ENCODE results near the gene PLSCR3.

PLSCR3 gene

DNA sequence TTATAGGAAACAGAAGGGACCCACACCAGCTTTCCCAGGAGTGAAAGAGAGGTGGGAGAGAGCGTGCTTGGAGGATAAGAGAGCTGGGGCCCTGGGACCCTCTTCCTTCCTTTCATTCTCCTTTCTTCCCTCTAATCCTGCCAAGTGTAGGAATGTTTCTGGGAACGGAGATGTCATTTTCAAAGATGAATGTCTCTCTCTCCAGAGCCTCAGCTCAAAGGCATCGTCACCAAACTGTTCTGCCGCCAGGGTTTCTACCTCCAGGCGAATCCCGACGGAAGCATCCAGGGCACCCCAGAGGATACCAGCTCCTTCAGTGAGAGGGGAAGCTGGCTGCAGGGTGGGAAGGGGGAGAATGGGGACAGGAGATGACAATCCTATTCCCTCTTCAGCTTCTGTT, 46.9 kb upstream of the PLSCR3 start:
- Histone ChIP-seq H3K79me2 (ENCODE audit: insufficient read depth, low read length) (peaks cover 37% of the 10 kb centered on the region; the same call in 1 of the 2 replicates), H2AFZ (ENCODE audit: low read length) (no peak overlapping the region), H3K27me3 (ENCODE audit: insufficient read depth, low read length, poor library complexity, severe bottlenecking) (no peaks in the 10 kb centered on the region), H3K4me3 (ENCODE audit: low read length, poor library complexity, severe bottlenecking) (peak overlapping the region; percentile 94), H3K4me1 (ENCODE audit: insufficient read depth, low read length, poor library complexity, severe bottlenecking) (peaks cover 32% of the 10 kb centered on the region), H3K9ac (ENCODE audit: low read depth, low read length, poor library complexity, severe bottlenecking) (peak overlapping the region; percentile 90), H3F3A (ENCODE audit: low read depth) (no peaks in the 10 kb centered on the region; the same call in 1 of the 2 replicates), H3K9me3 (ENCODE audit: insufficient read depth, low read depth, low read length) (no peaks in the 10 kb centered on the region), H3K4me2 (ENCODE audit: low read depth, low read length, poor library complexity, severe bottlenecking) (peak overlapping the region; percentile 85), H3K36me3 (ENCODE audit: insufficient read depth, low read length) (no peaks in the 10 kb centered on the region), H3K9me2 (replicated peaks; ENCODE audit: low read depth, low read length) (no peaks in the 10 kb centered on the region), H4K20me1 (ENCODE audit: insufficient read depth, low read length, poor library complexity, severe bottlenecking) (peaks cover 9% of the 10 kb centered on the region)
- TF ChIP-seq CTCF (conservative IDR thresholded peaks at IDR 0.05; ENCODE audit: low read length) = no peak
- no peak for TF ChIP-seq EZH2phosphoT487 (IDR thresholded peaks at IDR 0.05; ENCODE audit: borderline replicate concordance)

DNA sequence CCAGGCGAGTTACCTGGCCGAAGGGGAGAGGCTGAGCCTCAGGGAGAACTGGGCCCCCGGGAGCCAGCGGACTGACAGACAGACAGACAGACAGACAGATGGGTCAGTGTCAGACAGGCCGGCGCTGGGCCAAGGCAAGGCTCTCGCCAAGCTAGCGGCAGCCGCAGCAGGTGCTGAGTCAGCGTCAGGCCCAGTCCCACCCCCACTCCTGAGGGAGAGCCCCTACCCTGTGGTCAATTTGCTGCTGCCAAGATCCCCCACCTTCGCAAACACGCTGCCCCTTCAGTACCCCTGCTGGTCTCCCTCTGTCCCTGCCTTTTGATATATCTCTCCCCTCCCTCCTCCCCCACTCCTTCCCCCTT, 46.5 kb upstream of the PLSCR3 start:
- Histone ChIP-seq H3K9me3 (ENCODE audit: insufficient read depth, low read depth, low read length) (no peaks in the 10 kb centered on the region), H3K9ac (ENCODE audit: low read depth, low read length, poor library complexity, severe bottlenecking) (peak overlapping the region; percentile 90), H3K79me2 (ENCODE audit: insufficient read depth, low read length) (peaks cover 41% of the 10 kb centered on the region; the same call in 1 of the 2 replicates), H4K20me1 (ENCODE audit: insufficient read depth, low read length, poor library complexity, severe bottlenecking) (peaks cover 13% of the 10 kb centered on the region), H2AFZ (ENCODE audit: low read length) (peak overlapping the region; percentile 71), H3K4me2 (ENCODE audit: low read depth, low read length, poor library complexity, severe bottlenecking) (peak overlapping the region; percentile 85), H3K27me3 (ENCODE audit: insufficient read depth, low read length, poor library complexity, severe bottlenecking) (no peaks in the 10 kb centered on the region), H3K4me3 (ENCODE audit: low read length, poor library complexity, severe bottlenecking) (peak overlapping the region; percentile 94), H3K4me1 (ENCODE audit: insufficient read depth, low read length, poor library complexity, severe bottlenecking) (peaks cover 32% of the 10 kb centered on the region), H3K36me3 (ENCODE audit: insufficient read depth, low read length) (no peaks in the 10 kb centered on the region), H3F3A (ENCODE audit: low read depth) (no peaks in the 10 kb centered on the region; the same call in 1 of the 2 replicates), H3K9me2 (replicated peaks; ENCODE audit: low read depth, low read length) (no peaks in the 10 kb centered on the region)
- TF ChIP-seq CTCF (conservative IDR thresholded peaks at IDR 0.05; ENCODE audit: low read length) (no peak), EZH2phosphoT487 (IDR thresholded peaks at IDR 0.05; ENCODE audit: borderline replicate concordance) (no peak)

DNA sequence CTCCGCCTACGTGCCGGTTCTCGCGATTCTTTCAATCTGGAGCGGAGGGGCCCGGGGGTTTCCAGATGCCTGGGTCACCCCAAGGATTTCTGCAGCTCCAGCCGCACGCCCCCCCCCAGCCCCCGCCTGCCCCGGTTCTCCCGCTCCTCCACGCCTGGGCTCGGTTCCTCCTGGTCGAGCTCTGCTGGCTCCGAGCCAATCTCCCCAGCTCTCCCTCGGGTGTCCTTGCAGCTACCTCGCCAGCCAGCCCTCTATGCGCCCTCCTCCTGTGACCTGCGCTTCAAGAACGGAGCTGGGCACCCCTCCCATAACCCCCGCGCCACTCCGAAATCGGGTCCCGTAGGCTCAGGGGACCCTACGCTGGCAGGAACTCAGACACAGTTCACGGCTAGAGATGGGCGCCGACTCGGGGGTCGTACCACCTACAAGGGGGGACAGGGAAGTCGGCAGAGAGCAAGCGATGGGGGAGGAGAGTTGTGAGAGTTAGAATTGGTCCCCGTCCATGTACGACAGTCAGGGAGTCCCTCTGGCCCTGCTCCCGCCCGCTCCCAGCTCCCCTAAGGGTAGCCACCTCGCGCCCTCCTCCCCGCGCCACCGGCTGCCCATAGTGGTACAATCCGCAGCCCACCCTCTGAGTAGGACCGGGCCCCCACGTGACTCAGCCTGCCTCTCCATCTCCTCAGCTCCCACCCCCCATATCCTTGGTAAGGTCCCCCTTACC, 45.9 kb upstream of the PLSCR3 start:
- TF ChIP-seq EZH2phosphoT487 (IDR thresholded peaks at IDR 0.05; ENCODE audit: borderline replicate concordance) (no peak), CTCF (conservative IDR thresholded peaks at IDR 0.05; ENCODE audit: low read length) (no peak)

More for the DNA sequence above, 45.9 kb upstream of the PLSCR3 start:
- Histone ChIP-seq H3K9ac (ENCODE audit: low read depth, low read length, poor library complexity, severe bottlenecking) (peak overlapping the region; percentile 90), H3K4me3 (ENCODE audit: low read length, poor library complexity, severe bottlenecking) (peak overlapping the region; percentile 94), H3K27me3 (ENCODE audit: insufficient read depth, low read length, poor library complexity, severe bottlenecking) (no peaks in the 10 kb centered on the region), H3K4me1 (ENCODE audit: insufficient read depth, low read length, poor library complexity, severe bottlenecking) (peaks cover 32% of the 10 kb centered on the region), H2AFZ (ENCODE audit: low read length) (peak overlapping the region; percentile 71), H3K9me2 (replicated peaks; ENCODE audit: low read depth, low read length) (no peaks in the 10 kb centered on the region), H3K9me3 (ENCODE audit: insufficient read depth, low read depth, low read length) (no peaks in the 10 kb centered on the region), H3K79me2 (ENCODE audit: insufficient read depth, low read length) (peaks cover 43% of the 10 kb centered on the region; the same call in 1 of the 2 replicates), H3K4me2 (ENCODE audit: low read depth, low read length, poor library complexity, severe bottlenecking) (peak overlapping the region; percentile 85), H3F3A (ENCODE audit: low read depth) (no peaks in the 10 kb centered on the region; the same call in 1 of the 2 replicates), H3K36me3 (ENCODE audit: insufficient read depth, low read length) (no peaks in the 10 kb centered on the region), H4K20me1 (ENCODE audit: insufficient read depth, low read length, poor library complexity, severe bottlenecking) (peaks cover 13% of the 10 kb centered on the region)

Measured in Loucy (cell line).